HG03571 (cell line): ENCODE results near the gene ALDH3B1.

Experiments used
- ATAC-seq: cut with Tn5 transposase; IDR thresholded peaks from one replicate; pipeline ENCODE4 v1.9.1; 2021; ENCODE audit not compliant: unreplicated experiment

Gene ALDH3B1

DNA sequence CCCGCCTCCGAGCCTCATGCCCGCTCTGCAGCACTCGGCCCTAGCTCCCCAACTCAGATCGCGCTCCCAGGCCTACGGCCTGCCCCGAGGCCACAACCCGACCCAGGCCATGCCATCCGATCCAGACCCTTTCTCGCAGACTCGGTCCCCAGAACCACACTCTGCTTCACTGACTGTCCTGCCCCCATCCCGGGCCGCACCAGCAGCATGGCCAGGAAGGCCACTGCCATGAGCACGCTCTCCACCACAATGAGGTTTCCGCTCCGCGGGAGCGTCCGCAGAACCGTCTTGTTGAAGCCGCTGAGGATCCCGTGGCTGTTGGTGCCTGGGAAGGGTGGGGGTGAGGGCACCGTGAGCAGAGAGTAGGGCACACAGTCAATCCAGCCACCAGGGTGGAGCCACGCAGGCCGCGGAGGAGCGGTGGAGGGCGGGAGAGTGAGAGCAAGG lies 12.6 kb upstream of the ALDH3B1 start:
- no peak for ATAC-seq

DNA sequence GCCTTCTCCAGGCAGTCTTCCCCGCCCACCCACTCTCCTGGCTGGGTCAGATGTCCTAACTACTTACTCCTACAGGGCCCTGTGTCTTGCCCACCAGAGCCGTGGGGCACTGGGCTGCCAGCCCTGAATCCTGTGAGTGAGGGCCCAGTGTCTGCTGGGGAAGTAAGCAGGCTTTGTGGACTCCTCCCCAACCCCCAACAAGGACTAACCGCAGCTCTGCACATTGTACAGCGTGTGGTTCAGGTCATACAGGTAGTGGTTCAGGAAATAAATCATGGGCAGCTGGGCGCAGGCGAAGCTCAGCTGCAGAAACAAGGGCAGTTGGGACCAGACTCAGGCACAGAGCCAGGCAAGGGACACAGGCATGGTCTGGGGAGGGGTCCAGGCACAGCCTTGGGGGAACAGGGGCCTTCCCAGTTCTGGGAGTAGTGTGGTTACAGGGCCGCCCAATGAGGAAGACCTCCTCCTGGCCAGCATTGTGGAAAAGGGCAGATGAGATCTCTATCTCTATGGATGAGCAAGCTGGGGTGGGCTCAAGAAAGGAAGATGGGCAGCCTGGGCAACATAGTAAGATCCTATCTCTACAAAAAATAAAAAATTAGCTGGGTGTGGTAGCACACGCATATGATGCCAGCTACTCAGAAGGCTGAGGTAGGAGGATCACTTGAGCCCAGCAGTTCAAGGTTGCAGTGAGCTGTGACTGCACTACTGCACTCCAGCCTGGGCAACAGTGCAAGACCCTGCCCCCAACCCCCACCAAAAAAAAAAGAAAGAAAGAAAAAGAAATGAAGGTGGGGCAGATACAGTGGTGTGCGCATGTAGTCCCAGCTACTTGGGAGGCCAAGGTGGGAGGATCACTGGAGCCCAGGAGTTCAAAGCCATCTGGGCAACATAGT lies 11.7 kb upstream of the ALDH3B1 start:
- ATAC-seq, result no peak

DNA sequence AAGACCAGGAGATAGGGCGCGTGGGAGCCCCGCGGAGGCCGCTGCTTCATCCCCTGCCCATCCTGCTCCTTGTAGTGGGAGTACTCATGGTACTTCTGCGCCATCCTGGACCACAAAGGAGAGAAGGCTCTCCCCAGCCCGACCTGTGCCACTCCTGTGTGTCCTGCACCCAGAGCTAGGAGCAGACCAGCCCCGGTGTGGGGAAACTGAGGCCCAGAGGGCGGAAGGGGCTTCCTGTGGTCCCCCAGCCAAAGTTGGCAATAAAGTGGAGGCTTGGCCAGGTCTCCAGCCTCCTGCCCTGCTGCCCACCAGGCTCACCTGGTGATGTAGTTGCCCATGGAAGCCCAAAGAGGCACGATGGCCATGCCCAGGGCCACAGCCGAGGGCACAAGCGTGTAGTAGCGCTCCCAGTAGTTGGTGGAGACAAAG lies 10.9 kb upstream of the ALDH3B1 start:
- ATAC-seq, result no peak

DNA sequence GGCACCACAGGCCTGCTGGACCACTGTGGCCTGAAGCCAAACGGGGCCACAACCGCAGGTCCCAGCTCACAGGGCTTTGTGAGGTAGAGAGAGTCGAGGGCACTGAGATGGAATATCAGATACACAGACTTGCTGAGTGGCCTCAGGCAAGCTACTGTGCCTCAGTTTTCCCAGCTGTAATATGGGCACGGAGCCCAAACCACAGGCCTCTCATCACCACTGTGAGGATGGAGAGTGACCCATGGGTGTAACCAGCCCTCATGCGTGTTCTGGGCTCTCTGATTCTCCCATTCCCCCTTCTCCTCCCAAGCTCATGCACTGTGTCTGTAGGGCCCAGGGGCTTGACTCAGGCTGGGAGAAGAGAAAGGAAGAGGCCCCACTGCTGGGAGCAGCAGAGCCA lies 10.4 kb upstream of the ALDH3B1 start:
- no peak for ATAC-seq

DNA sequence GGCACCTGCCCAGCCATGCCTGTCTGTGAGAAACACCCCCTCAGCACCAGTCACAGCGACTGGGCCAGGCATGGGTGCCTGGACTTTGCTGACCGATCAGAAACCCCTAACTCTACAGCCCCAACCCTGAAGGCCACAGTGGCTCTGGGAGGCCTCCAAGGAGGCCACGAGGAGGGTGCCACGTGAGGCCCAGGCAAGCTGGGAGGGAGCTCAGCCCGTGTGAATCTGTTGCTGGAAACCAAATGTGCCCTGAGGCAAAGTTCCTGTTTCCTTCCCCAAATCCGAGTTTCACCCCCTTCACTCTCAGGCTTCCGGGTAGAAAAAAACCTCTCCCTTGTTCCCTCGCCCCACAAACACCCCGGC lies 7.6 kb upstream of the ALDH3B1 start:
- no peak for ATAC-seq

DNA sequence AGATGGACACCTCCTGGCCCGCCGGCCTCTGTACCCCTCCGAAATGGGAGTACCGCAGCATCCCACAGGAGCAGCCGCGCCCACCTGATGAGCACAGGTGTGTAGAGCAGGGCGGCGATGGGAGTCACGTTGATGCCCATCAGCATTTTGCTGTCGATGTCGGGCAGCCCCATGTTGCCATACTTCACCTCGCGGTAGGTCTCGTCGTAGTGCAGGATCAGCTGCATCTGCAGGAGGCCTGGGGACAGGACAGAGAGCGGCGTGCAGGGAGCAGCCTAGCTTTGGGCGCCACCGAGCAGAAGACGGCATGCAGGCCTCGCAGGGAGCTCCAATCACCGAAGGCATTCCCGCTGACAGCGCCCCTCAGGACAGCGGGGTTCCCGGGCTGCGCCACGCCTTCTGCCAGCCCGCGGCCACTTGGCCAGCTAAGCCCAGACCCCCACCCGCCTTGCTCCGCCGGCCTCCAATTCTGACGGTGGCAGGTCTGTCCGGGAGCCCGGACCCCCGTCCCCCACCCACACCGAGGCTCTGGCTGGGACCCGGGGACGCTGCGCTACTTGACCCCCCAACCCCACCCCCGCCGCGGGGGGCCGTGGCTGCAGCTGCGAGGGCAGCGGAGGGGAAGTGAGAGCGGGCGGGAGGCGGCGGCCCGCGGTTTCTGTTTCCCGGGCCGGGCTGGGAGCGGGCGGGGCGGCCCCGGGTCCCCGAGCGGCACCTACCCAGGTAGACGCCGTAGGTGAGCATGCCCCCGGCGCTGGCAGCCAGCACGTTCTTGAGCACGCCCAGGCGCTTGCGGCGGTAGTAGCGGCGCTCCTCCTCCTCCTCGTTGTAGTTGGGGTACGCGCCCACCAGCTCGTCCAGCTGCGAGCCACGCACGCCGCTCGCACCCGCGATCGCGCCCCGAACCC lies 6.9 kb upstream of the ALDH3B1 start:
- ATAC-seq, result no peak

DNA sequence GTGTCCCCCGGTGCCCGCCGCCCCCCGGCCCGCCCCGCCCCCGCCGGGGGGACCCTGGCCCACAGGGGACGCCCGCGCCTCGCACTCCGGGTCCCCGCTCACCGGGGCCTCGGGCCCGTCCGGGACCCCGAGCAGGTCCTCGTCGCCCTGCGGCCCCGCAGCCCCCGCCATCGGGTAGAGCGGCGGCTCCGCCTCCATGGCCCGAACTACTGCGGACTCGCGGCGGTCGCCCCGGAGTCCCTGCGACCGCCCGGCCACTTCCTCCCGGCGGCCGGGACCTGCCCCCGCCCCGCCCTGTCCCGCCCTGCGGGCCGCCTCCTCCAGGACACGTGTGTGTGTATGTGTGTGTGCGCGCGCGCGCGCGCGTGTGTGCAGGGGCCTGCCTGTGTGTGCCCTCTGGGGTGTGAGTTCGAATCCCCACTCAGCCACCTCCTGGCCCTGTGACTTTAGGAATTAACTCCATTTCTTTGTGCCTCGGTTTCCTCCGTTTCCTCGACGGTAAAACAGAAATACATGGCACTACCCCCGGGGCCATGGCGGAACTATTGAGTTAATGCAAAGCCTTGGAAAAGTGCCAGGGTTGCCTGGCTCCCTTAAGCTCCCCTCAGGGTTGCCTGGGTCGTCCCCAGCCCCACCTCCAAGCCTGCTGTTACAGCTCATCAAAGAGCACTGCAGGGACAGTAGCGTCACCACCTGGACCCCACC lies 6.1 kb upstream of the ALDH3B1 start, which contains the start of gene UNC93B1:
UNC93B1 (minus strand) TSS at position 252 of the 705 bp plus-strand sequence; CDS start at position 198, 54 bp downstream.
- no peak for ATAC-seq

DNA sequence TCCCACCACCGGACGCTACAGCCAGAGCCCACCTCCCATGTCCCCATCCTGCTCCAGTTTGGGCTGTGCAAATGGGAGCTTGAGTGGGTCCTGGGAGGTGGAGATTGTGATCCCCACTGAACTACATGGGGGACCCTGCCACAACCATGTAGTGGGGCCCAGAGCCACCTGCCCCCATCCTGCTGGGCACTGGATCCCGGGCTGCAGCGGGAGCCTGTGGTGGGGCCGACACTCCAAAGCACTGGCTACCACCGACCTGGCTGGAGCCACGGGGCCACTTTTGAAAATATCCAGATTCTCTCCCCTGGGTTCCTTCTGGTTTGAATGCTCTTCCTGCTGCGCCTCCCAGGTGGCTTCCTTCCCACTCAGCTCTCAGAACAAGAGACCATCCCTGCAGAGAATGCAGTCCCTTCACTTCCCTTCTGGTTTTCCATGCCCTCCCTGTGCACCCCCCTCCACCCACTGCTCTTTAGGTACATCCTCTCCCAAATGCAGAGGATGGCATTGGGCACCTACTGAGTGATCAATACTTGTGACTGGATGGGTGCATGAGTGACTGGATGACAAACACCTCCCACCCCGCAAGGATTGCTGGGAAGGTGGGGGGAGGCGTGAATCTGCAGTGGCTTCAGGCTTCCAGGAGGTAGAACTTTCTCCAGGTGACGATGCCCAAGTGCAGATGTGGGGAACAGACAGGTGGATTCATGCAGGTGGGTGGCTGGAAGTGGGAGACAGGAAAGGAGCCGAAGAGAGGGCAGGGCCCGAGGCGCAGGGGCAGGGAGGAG lies 5.4 kb upstream of the ALDH3B1 start:
- ATAC-seq, result no peak

DNA sequence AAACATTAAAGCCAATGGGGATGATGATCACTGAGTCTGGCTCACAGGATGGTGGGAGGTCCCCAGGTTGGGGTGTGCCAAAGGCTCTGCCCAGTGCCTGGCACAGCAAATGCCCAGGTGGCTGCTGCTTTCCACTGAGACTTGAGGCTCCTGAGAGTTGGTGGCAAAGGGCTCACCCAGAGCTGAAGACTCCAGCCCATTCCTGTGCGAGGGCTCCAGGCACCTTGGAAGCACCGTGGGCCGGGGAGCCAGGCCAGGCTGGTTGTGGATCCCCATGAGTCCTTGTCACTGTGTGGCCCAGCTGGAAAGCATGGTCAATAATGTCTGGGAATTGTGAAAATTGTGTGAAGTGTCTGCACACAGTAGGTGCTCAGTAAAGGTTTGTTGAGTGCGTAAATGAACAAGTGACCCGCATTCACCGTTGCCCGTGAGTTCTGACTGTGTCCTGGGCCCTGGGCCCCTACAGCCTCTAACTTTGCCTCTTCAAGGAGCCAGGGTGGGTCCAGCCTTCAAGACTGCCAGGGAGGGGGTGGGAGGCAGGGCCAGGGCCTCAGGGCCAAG lies 3.4 kb upstream of the ALDH3B1 start:
- no peak for ATAC-seq

DNA sequence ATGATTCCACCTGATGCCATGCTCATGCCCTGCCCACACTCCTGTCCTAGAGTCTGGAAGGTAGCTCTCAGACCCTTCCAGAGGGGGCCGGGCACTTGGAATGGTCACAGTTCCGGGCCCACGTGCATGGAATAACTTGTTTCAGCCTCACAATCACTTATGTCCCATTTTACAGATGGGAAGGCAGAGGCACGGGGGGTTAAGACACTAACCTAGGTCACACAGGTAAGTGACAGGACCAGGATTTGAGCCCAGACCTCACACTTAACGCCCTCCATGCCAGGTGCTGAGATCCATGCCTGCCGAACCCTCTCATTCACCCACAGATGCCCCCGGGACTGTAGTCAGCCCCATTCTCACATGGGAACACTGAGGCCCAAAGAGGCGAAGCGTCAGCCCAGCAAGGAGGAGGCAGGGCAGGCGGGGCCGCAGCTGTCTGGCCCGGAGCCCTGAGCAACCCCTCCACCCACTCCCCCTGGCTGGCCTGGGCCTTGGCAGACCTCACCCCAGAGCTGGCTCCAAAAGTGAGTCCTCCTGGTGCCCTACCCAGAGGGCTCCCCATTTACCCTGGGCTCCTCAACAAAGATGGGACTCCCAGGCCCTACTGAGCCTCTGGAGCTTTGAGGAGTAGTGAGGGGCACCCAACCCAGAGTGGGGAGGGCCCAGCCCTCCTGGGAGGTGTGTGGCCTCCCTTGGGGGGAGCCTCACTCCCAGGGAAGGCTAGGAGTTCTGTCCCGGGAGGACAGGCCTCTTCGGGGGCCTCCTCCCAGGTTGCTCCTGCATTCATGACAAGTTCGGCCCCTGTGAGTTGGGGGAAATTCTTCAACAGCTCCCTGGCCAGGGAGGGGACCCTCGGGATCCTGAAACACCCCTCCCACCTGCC lies 2.4 kb upstream of the ALDH3B1 start:
- no peak for ATAC-seq

DNA sequence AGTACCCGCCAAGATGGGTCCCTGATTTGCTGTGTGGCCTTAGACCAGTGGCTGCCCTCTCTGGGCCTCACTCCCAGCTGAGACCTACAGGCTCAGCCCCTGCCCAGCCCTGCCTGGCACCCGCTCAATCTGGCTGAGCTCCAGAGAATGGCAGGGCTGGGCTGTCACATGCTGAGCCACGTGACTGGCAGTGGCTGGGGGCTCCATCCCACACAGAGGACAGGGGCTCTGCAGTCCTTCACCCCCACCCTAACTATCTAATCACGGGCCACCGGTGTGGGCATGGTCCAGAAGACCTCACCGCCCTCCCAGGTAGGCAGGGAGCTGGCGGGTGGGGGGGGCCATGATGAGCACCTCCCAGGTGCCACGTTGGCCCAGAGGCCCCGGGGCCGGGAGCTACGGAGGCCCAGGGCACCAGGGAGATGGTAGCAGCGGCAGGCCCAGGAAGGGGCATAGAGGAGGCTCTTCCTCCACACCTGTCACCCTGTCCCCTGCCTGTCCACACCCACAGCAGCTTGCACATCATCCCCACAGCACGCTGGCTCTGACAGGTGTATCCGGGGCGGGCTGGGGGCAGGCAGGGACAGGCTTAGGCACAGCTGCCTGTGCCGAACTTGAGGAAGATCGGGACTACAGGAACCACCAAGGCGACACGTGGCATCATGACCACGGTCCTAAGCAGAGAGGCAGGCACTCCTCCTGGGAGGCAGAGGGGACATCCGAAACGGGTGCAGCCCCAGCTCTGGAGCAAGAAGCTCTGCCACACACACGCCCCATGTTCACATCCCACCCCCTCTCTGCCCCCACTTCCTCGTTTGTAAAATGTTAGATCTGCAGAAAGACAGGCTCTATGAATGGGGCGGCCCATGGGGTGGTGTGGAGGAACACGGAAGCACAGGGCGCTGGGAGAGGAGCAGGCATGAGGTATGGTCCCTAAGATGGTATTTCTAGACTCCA lies 1.5 kb upstream of the ALDH3B1 start:
- no peak for ATAC-seq

DNA sequence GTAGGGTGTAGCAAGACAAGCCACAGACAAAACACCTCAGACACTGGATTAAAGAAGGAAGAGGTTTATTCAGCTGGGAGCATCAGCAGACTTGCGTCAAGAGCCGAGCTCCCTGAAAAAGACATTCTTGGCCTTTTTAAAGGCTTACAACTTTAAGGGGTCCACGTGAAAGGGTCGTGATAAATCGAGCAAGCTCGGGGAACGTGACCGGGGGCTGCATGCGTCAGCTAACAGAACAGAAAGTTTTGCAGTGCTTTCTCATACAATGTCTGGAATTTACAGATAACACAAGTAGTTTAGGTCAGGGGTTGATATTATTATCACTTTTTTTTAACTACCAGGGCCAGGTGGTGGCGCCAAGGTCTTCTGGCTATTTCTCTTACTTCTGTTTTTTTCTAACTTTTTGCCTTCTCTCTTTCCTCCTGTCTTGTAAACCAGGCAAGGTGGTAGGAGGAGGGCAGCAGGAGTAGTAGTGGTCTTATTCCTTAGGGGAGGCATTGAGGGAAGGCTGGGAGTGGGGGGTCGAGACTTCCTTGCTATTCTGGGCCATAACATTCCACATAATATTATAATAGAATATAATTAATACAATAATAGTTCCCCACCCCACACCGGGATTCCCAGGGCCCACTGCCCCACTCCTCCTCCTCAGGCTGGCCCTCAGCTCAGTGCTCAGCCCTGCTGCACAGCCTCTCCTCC lies 587 bp upstream of the ALDH3B1 start:
- no peak for ATAC-seq

DNA sequence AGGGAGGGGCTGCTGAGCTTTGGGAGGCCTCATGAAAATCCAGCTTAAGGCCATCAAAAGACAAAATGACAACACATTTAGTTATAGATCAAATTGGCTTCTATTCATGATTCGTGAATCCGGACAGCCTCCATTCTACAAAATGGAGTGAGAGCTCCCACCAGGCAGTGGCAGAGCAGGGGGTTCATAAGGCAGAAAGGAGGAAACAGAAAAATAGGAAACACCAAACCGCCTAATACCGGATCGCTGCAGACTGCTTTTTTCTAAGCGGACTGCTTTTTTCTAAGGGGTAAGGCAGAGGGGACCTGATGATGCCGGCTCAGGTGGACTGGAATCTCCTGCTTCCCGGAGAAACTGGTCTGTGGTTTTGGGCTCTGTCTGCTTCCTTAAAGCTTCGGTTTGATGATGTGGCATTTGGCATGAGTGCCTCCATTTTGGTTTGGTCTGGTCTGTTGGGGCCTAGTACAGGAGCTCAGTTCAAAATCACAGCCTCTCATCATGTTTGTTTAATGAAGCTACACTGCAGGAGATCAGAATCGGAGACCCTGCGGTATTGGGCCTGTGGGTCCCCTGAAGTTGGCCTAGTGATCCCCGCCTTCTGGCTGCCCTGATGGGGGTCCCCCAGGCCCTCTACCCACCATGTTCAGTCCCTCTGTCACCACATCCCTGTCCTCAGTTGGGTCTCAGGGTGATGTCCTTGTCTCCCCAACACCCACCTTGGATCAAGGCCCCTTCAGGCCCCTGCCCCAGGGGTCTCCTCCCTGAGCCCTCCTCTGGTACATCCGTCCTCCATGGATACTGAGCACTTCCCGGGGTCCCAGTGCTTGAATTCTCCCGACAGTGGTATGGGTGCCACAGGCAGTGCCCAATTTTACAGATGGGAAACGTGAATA lies 1.2 kb downstream of the ALDH3B1 start:
- ATAC-seq, result no peak

DNA sequence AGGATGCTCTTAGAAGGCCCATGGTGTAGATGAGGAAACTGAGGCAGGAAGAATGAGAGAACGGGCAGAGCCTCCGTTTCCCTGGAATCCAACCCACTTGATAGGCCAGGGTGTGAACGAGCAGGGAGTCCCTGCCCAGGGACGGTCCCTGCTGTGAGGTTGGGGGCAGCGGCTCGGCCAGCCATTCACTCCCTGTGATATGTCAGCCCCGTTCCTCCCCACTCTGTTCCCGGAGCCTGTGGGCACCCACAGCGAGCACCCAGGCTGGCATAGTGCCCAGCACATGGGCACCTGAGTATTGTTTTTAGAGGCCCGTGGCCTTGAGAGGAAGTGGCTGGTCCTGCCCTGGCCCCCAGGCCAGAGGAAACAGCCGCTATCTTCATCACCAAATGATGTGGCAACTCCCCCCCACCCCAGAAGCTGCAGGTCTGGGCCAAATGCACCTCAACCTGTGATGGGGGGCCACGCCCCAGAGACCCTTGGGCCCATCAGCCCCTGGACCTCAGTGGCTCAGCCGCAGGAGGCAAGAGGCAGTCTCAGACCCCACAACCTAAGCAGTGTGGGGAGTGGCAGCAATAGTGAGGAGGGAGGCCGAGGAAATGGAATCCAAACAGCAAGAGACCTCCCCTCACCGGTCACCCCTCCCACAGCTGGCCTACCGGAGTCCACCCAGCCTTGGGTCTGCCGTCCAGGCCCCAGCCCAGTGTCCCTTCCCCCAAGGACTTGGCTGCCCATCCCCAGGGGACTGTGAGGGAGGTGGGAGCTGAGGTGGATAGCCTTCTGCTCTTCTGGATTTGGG lies 2.1 kb downstream of the ALDH3B1 start:
- ATAC-seq, result no peak

DNA sequence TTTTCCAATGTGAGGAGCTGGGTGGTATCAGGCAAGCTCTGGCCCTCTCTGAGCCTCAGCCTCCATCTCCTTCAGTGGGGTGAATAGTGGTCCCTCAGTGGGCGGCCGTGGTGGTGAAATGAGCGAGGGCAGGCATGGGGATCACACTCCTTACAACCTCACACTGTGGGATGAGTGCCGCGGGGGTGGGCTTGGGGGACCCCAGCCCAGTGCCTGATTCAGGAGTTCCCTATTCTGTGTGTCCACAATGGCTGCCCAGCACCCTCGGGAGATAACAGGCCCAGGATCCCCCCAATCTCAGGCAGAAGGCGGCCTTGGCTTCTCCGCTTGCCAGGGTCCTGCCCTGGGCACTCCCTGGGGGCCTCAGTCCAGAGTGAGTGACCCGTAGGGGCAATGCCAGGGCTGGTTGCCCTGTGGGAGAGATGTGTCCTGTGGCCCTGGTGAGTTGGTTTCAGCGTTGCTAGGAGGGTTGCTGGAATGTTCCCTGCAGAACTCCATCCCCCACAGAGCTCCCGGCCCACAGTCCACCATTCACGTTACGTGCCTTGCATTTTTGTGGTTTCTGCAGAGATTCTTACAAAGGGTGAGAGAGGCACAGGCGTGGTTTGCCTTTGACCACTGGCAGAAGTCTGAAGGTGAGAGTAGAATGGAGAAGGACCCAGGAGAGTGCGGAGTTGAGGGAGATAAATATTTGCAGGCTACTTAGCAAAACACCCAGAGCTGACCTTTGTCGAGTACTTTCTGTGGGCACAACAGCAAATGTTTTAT lies 2.9 kb downstream of the ALDH3B1 start:
- ATAC-seq, result no peak
